HUES6 (cell line): Measurements from ENCODE around the gene MFNG.

Experiments
- H3K27ac ChIP-seq: 2 replicates; pipeline ENCODE4 v1.7.0; 2013; ENCODE audit warnings: low read depth, mild to moderate bottlenecking, low read length, inconsistent platforms
- H3K27me3 ChIP-seq: 2 replicates; pipeline ENCODE4 v1.6.1; 2013; ENCODE audit warnings: low read length; ENCODE audit not compliant: control insufficient read depth, insufficient read depth
- H3K36me3 ChIP-seq: 2 replicates; pipeline ENCODE4 v1.6.1; 2013; ENCODE audit warnings: low read length; ENCODE audit not compliant: control insufficient read depth, insufficient read depth
- H3K4me1 ChIP-seq: 2 replicates; pipeline ENCODE4 v1.6.1; 2013; ENCODE audit warnings: low read length; ENCODE audit not compliant: control insufficient read depth, insufficient read depth
- H3K4me3 ChIP-seq: 2 replicates; pipeline ENCODE4 v1.5.1; 2013; ENCODE audit warnings: low read depth, low read length
- H3K9ac ChIP-seq: one replicate; pipeline ENCODE4 v1.6.1; 2013; ENCODE audit warnings: mild to moderate bottlenecking, low read length
- H3K9me3 ChIP-seq: 2 replicates; pipeline ENCODE4 v1.6.1; 2013; ENCODE audit warnings: low read depth, low read length; ENCODE audit not compliant: control insufficient read depth, insufficient read depth

Gene MFNG

GRCh38 chr22:37427711-37428635 is 58.2 kb downstream of the MFNG start:
- Histone ChIP-seq H3K36me3 (no peaks in the 10 kb centered on the region), H3K4me3 (peak overlapping the region; percentile 45), H3K9me3 (peaks cover 4% of the 10 kb centered on the region; the same call in 1 of the 2 replicates), H3K4me1 (peaks cover 13% of the 10 kb centered on the region), H3K27me3 (peaks cover 60% of the 10 kb centered on the region), H3K9ac (no peak overlapping the region), H3K27ac (no peak overlapping the region)

GRCh38 chr22:37427135-37427710 is 59.0 kb downstream of the MFNG start, which contains the start of gene ELFN2:
Gene ELFN2 (minus strand): TSS chr22:37427479. CDS start chr22:37375534, 51,945 bp downstream.
- no peaks in the 10 kb centered on the region for H3K9me3 ChIP-seq
- peak within 1 kb of the TSS; percentile 45 for H3K4me3 ChIP-seq
- peaks cover 62% of the 10 kb centered on the region for H3K27me3 ChIP-seq
- H3K4me1 ChIP-seq = peaks cover 13% of the 10 kb centered on the region
- H3K36me3 ChIP-seq = no peaks in the 10 kb centered on the region
- no peak within 1 kb of the TSS for H3K9ac ChIP-seq
- no peak within 1 kb of the TSS for H3K27ac ChIP-seq

GRCh38 chr22:37426706-37427134 is 59.5 kb downstream of the MFNG start:
- H3K36me3 ChIP-seq = no peaks in the 10 kb centered on the region
- H3K27me3 ChIP-seq = peaks cover 67% of the 10 kb centered on the region
- H3K27ac ChIP-seq = no peak overlapping the region
- peaks cover 9% of the 10 kb centered on the region for H3K4me1 ChIP-seq
- H3K4me3 ChIP-seq = peak overlapping the region; percentile 45
- no peak overlapping the region for H3K9ac ChIP-seq
- H3K9me3 ChIP-seq = no peaks in the 10 kb centered on the region

GRCh38 chr22:37425800-37426705 is 60.1 kb downstream of the MFNG start:
- Histone ChIP-seq H3K27me3 (peaks cover 74% of the 10 kb centered on the region), H3K4me3 (peak overlapping the region; percentile 45), H3K36me3 (no peaks in the 10 kb centered on the region), H3K9ac (no peak overlapping the region), H3K9me3 (no peaks in the 10 kb centered on the region), H3K27ac (no peak overlapping the region), H3K4me1 (peaks cover 9% of the 10 kb centered on the region)

- peaks cover 81% of the 10 kb centered on the region for H3K27me3 ChIP-seq
Measured at GRCh38 chr22:37425369-37425768, 60.8 kb downstream of the MFNG start.

GRCh38 chr22:37423283-37423682 is 62.9 kb downstream of the MFNG start:
- H3K9ac ChIP-seq = no peak overlapping the region
- peaks cover 91% of the 10 kb centered on the region for H3K27me3 ChIP-seq
- no peak overlapping the region for H3K4me3 ChIP-seq
- no peaks in the 10 kb centered on the region for H3K9me3 ChIP-seq
- H3K4me1 ChIP-seq = peaks cover 21% of the 10 kb centered on the region
- H3K36me3 ChIP-seq = no peaks in the 10 kb centered on the region
- no peak overlapping the region for H3K27ac ChIP-seq

More at GRCh38 chr22:37425369-37425768, 60.8 kb downstream of the MFNG start:
- Histone ChIP-seq H3K36me3 (no peaks in the 10 kb centered on the region), H3K9ac (no peak overlapping the region), H3K4me1 (peaks cover 9% of the 10 kb centered on the region), H3K9me3 (no peaks in the 10 kb centered on the region), H3K4me3 (no peak overlapping the region), H3K27ac (no peak overlapping the region)

- peaks cover 78% of the 10 kb centered on the region for H3K27me3 ChIP-seq
- no peaks in the 10 kb centered on the region for H3K9me3 ChIP-seq
- H3K36me3 ChIP-seq = no peaks in the 10 kb centered on the region
- H3K4me1 ChIP-seq = peaks cover 21% of the 10 kb centered on the region
- H3K4me3 ChIP-seq = no peak overlapping the region
- H3K9ac ChIP-seq = no peak overlapping the region
- H3K27ac ChIP-seq = no peak overlapping the region
Measured at GRCh38 chr22:37421468-37421877, 64.7 kb downstream of the MFNG start.

- no peak overlapping the region for H3K9ac ChIP-seq
- H3K36me3 ChIP-seq = no peaks in the 10 kb centered on the region
- no peaks in the 10 kb centered on the region for H3K9me3 ChIP-seq
- peaks cover 15% of the 10 kb centered on the region for H3K4me1 ChIP-seq
- H3K4me3 ChIP-seq = peak overlapping the region; percentile 57
- H3K27ac ChIP-seq = no peak overlapping the region
- H3K27me3 ChIP-seq = peaks cover 72% of the 10 kb centered on the region
Measured at GRCh38 chr22:37420686-37421467, 65.3 kb downstream of the MFNG start.

GRCh38 chr22:37419969-37420685 is 66.1 kb downstream of the MFNG start:
- Histone ChIP-seq H3K9me3 (no peaks in the 10 kb centered on the region), H3K4me1 (peaks cover 12% of the 10 kb centered on the region), H3K4me3 (peak overlapping the region; percentile 57), H3K27me3 (peaks cover 64% of the 10 kb centered on the region), H3K9ac (no peak overlapping the region), H3K27ac (no peak overlapping the region), H3K36me3 (no peaks in the 10 kb centered on the region)
